Stimulated activated memory B cell treated with anti-CD40 and anti-IgM and Interleukin-4, amounts not matched to agents 10 μg/mL and 1 μg/mL and 100 μg/mL, for 72 hours (primary cell): ENCODE results near the gene CHST7.
"Not testable (repeated sequence)": the region's sequence is repeated elsewhere in the genome, so short reads cannot be mapped to it uniquely, and the experiment has no call there.

ENCODE experiments used
- ATAC-seq: fragments of 150-1000 bp; cut with Tn5 transposase; 2 replicates; pipeline ENCODE4 v1.10.0; 2021
- H3K27ac Mint-ChIP-seq: one replicate; pipeline ENCODE4 v1.8.0; 2022; ENCODE audit warnings: mild to moderate bottlenecking, mixed read lengths
- H3K27me3 Mint-ChIP-seq: one replicate; pipeline ENCODE4 v1.8.0; 2022; ENCODE audit warnings: mixed read lengths
- H3K36me3 Mint-ChIP-seq: one replicate; pipeline ENCODE4 v1.8.0; 2022; ENCODE audit warnings: mixed read lengths
- H3K4me1 Mint-ChIP-seq: one replicate; pipeline ENCODE4 v1.8.0; 2022; ENCODE audit warnings: mixed read lengths
- H3K4me3 Mint-ChIP-seq: one replicate; pipeline ENCODE4 v1.8.0; 2022; ENCODE audit warnings: mild to moderate bottlenecking, moderate library complexity, mixed read lengths
- H3K9me3 Mint-ChIP-seq: one replicate; pipeline ENCODE4 v1.8.0; 2022; ENCODE audit warnings: mixed read lengths

The CHST7 gene, protein sequence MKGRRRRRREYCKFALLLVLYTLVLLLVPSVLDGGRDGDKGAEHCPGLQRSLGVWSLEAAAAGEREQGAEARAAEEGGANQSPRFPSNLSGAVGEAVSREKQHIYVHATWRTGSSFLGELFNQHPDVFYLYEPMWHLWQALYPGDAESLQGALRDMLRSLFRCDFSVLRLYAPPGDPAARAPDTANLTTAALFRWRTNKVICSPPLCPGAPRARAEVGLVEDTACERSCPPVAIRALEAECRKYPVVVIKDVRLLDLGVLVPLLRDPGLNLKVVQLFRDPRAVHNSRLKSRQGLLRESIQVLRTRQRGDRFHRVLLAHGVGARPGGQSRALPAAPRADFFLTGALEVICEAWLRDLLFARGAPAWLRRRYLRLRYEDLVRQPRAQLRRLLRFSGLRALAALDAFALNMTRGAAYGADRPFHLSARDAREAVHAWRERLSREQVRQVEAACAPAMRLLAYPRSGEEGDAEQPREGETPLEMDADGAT

DNA sequence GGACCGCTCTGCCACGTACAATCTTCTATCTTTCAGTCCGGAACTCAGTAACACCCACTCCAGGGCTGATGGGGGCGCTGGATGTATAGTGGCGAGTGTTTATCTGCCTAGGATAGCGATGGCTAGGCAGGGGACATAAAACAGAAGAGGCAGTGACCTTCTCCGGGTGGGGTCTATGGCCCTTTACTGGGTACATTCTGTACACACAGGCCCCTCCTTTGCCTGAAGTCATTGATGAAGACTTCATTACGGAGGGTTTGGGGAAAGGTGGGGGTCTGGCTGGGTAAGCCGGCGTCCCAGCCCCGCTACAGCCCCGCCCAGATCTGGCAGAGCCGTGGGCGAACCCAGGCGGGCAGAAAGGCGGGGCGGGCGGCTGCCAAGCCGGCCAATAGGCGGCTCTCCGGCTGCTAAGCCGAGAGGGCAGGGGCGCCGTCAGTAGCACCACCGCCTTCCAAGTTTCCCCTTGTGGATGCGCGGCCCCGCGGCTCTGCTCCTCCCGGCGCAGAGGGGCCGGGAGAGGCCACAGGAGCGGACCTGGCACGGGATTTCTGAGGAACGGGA lies at the start of gene CHST7:
Gene CHST7, plus strand, starts transcription at position 435 of the 561 bp plus-strand sequence. CDS start 167 bp downstream, outside the sequence.
- Mint-ChIP-seq H3K36me3 (no peaks in the 10 kb centered on the region), H3K27me3 (no peaks in the 10 kb centered on the region), H3K4me3 (peak within 1 kb of the TSS; percentile 86), H3K27ac (peak within 1 kb of the TSS; percentile 85), H3K9me3 (no peaks in the 10 kb centered on the region), H3K4me1 (peaks cover 48% of the 10 kb centered on the region)
- ATAC-seq: peak; percentile 79

DNA sequence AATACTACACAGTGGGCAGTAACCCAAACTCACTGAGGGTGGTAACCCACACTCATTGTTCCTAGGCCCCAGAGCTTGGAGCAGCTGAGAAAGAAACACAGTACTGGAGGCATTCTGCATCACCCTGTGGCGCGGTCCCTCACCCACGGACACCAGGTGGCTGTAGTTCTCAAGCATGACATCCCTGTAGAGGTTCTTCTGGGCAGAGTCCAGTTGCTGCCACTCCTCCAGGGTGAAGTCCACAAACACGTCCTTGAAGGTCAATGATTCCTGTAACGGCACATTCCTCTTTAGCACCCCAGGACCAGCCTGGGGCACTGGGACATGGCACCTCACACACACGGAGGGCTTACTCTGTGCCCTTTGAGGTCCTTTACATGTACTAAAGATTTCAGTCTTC lies 44.9 kb upstream of the CHST7 start:
- not testable (repeated sequence) for H3K4me3 Mint-ChIP-seq, ATAC-seq, H3K4me1 Mint-ChIP-seq, H3K36me3 Mint-ChIP-seq, H3K27ac Mint-ChIP-seq, H3K27me3 Mint-ChIP-seq, H3K9me3 Mint-ChIP-seq

DNA sequence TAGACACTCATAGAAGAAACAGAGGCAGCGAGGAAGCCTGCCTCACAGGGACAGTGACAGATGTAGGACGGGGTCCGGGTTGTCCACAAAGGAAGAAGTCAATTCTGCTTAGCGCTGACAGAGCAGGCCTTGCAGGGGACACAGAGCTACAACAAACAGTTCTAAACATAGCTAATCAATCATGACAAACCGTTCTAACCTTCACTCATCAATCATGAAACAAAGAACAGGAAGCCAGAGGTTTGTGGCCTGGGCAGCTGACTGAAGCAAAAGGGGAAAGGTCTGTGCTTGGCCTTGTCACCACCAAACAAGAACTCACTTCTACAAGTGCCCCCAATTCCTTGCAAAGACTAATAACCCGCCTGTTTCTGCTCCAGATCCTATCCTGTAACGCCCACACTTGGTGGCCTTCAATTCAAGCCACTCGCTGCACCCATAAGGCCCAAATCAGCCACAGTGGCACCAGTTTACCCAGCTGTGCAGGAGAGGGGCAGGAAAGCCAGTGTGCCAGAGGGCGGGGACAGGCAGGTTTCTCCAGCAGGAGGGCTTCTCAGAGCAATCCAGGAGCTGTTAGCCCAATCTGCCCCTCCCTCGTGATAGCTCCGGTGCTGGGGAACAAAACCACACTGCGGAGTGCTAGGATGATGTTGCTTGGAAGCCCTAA lies 43.7 kb upstream of the CHST7 start:
- ATAC-seq, H3K4me3 Mint-ChIP-seq, H3K27ac Mint-ChIP-seq, H3K27me3 Mint-ChIP-seq, H3K36me3 Mint-ChIP-seq, H3K4me1 Mint-ChIP-seq, H3K9me3 Mint-ChIP-seq: not testable (repeated sequence)

DNA sequence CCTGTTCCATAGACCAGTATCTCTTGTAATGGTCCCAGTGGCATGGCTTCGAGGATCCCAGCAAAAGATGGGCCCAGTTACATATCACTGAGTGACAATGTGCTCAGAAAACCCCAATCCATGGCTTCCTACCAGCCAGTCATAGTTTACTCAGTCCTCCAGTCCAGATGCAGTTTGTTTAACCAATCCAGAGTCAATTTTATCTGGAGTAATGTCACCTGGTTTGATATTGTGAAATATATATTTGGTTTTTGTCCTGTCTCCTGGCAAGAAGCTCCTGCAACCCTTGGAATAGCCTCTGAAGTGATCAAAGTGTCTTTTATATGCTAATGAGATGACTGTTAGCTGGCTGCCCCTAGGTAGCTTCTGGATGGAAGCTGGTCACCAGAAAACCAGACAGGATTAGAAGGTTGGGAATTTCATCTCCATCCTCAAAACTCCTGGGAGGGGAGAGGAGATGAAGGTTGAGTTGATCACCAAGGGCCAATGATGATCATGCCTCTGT lies 43.1 kb upstream of the CHST7 start:
- not testable (repeated sequence) for H3K4me3 Mint-ChIP-seq, H3K4me1 Mint-ChIP-seq, H3K36me3 Mint-ChIP-seq, H3K27ac Mint-ChIP-seq, H3K9me3 Mint-ChIP-seq, ATAC-seq, H3K27me3 Mint-ChIP-seq

DNA sequence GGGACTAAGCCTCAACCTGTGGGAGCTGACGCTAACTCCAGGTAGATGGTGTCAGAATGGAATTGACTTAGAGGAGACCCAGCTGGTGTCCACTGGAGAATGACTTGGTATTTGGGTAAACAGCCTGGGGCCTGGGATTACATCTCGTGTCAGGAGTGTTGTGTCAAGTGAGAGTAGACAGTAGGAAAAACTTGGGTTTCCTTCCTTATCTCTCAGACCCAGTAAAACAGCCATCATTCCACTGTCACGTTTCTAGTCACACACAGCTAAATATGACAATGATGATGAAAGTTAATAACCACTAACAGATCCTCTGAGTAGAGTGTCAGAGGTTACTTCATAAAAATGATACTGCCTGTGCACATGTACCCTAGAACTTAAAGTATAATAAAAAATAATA lies 42.1 kb upstream of the CHST7 start:
- H3K27me3 Mint-ChIP-seq: no peaks in the 10 kb centered on the region
- H3K36me3 Mint-ChIP-seq: no peaks in the 10 kb centered on the region
- no peaks in the 10 kb centered on the region for H3K9me3 Mint-ChIP-seq
- H3K27ac Mint-ChIP-seq: no peak overlapping the region
- H3K4me1 Mint-ChIP-seq: no peaks in the 10 kb centered on the region
- ATAC-seq: no peak
- H3K4me3 Mint-ChIP-seq: no peak overlapping the region

DNA sequence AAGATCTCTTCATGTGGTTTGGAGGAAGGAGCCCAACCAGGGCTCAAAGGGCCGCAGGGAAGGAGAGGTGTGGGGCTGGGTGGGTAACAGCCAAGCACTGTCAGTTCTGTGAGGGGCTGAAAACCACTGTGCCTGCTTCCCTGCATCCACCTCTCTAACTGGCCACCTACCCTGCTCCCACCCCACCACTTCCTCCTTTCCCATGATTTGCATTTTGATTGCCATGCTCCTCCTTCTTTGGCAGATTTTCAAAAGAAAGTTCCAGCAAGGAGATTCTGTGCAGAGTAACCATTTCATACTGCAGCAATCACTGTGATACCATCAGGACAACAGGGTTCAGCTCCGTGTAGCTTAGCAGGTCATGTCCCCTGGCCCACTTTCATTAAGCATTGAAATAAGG lies 30.1 kb upstream of the CHST7 start:
- Mint-ChIP-seq H3K36me3 (no peaks in the 10 kb centered on the region), H3K4me1 (peaks cover 15% of the 10 kb centered on the region), H3K9me3 (no peaks in the 10 kb centered on the region), H3K4me3 (no peak overlapping the region), H3K27ac (no peak overlapping the region), H3K27me3 (no peaks in the 10 kb centered on the region)
- ATAC-seq: no peak

DNA sequence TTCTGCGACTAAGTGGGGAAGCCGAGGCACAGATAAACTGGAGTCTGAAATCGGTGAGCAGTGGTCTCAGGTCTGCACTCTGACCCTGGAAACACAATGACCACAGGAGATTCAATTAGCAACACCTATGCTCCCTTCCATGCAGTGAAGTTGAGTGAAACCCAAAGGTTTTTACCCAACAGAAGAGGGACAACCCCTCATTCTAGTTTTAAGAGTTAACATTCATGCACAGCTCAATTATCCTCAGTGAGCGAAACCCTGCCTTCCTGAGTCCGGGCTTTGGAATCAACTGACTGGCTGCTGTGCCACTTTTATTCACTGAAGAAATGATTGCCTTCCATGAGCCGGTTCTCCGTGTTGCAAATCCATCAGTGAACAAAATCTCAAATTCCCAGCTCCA lies 29.0 kb upstream of the CHST7 start:
- not testable (repeated sequence) for H3K36me3 Mint-ChIP-seq, H3K9me3 Mint-ChIP-seq, ATAC-seq, H3K27me3 Mint-ChIP-seq
- Mint-ChIP-seq H3K27ac (peak overlapping the region; percentile 90), H3K4me3 (peak overlapping the region; percentile 96), H3K4me1 (peaks cover 15% of the 10 kb centered on the region)

DNA sequence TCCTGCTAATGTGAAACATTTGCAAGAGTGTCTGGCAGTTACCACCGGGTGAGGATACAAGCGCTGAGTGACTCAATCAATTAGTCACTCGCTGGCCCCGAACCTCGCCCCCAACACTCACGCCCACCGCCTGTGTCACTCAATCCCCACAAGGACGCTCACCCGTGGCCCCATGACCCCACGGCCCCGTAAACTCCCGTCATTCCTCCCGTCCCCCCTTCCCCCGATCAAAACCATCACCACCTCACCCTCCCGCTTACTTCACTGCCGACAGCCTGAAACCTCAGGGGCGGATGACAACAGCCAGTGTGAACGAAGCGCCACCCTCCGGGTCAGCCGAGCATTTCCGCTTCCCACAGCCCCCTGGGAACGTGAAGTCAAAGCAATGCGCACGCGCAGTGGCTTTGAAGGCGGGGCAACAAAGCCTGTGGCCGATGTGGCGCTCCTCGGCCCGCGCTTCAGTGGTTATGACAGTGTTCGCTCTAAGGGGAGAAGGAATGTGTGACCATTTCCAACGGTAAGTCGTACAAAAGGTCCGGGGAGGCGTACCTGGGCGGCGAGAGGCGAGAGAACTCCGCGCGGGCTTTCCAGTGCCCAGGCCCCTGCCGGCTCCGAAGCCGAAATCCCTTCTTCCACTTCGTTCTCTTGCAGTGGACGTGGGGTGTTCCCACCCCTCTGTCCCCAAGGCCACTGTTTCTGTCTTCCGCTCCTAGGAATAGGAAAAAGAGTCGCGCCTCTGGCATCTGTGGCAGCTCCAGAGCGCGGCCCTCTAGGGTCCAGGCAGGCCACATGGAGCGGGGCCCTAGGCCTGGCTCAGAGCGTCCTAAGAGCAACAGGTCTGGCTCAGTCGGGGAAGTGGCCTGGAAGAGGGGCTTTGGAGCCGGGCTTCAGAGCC lies 28.2 kb upstream of the CHST7 start, which contains the start of gene ZNF674:
Gene ZNF674, minus strand, starts transcription at position 311 of the 895 bp plus-strand sequence. CDS start 3,334 bp downstream, outside the sequence.
- H3K36me3 Mint-ChIP-seq: peaks cover 6% of the 10 kb centered on the region
- ATAC-seq: peak; percentile 95
- peak within 1 kb of the TSS; percentile 90 for H3K27ac Mint-ChIP-seq
- H3K4me3 Mint-ChIP-seq: peak within 1 kb of the TSS; percentile 96
- H3K27me3 Mint-ChIP-seq: no peaks in the 10 kb centered on the region
- no peaks in the 10 kb centered on the region for H3K9me3 Mint-ChIP-seq
- peaks cover 15% of the 10 kb centered on the region for H3K4me1 Mint-ChIP-seq

DNA sequence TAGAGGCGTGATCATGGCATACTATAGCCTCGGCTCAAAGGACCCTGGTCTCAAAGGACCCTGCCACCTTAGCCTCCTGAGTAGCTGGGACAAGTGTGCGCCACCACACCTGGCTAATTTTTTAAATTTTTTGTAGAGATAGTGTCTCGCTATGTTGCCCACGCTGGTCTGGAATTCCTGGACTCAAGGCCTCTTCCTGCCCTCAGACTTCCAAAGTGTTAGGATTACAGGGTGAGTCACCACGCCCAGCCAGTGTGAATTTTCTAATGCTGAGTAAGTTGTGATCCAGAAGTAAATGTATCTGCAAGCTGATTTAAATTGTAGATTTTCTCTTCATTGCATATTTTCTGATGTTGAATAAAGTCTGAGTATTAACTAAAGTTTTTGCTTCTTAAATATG lies 25.7 kb upstream of the CHST7 start:
- H3K9me3 Mint-ChIP-seq: no peaks in the 10 kb centered on the region
- ATAC-seq: no peak
- no peak overlapping the region for H3K4me3 Mint-ChIP-seq
- H3K27me3 Mint-ChIP-seq: no peaks in the 10 kb centered on the region
- peaks cover 9% of the 10 kb centered on the region for H3K36me3 Mint-ChIP-seq
- H3K27ac Mint-ChIP-seq: no peak overlapping the region
- peaks cover 15% of the 10 kb centered on the region for H3K4me1 Mint-ChIP-seq

DNA sequence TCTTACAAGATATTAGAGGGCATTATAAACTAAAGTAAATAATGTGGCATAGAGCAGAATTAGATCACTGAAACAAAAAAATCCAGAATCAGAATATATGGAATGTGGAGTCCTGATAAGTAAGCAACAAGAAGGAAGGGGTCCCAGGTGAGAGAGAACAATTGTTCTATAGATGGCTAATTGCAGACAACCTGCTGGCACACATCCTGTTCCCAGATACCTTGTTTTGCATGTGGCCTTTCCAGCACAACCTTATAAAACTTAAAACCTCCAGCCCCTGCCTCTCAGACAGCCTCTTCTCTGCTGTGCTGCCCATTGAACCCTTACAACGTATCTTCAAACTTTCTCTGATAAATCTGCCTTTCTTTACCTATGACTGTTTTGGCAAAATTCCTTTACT lies 23.7 kb upstream of the CHST7 start:
- Mint-ChIP-seq H3K27me3 (no peaks in the 10 kb centered on the region), H3K4me3 (no peak overlapping the region), H3K4me1 (peaks cover 7% of the 10 kb centered on the region), H3K9me3 (no peaks in the 10 kb centered on the region), H3K36me3 (peaks cover 11% of the 10 kb centered on the region), H3K27ac (no peak overlapping the region)
- ATAC-seq: no peak

DNA sequence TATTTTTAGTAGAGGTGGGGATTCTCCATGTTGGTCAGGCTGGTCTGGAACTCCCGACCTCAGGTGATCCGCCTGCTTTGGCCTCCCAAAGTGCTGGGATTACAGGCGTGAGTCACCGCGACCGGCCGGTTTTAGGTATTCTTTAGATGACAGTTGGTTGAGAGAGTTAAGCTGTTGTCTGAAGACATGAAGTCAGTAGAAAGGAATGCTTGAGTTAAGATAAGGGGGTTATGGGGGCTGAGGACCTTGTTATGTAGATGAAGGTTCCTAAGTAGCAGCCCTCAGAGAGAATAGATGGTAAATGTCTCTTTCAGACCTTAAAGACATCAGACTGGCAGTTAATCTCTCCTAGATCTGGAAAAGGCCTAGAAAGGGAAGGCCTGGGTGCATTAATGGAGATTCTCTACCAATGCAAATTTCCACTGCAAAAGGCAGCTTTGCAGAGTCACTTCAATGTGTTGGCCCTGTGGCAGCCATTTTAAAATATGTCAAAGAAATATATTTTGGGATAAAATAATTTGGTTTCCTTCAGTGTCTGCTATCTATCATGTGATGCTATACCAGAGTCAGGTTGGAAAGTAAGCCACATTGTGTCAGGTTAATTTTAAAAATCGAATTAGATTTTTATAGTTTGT lies 22.0 kb upstream of the CHST7 start:
- no peak for ATAC-seq
- Mint-ChIP-seq H3K4me3 (no peak overlapping the region), H3K36me3 (peaks cover 11% of the 10 kb centered on the region), H3K27ac (no peak overlapping the region), H3K9me3 (no peaks in the 10 kb centered on the region), H3K27me3 (peaks cover under 1% of the 10 kb centered on the region), H3K4me1 (peaks cover under 1% of the 10 kb centered on the region)

DNA sequence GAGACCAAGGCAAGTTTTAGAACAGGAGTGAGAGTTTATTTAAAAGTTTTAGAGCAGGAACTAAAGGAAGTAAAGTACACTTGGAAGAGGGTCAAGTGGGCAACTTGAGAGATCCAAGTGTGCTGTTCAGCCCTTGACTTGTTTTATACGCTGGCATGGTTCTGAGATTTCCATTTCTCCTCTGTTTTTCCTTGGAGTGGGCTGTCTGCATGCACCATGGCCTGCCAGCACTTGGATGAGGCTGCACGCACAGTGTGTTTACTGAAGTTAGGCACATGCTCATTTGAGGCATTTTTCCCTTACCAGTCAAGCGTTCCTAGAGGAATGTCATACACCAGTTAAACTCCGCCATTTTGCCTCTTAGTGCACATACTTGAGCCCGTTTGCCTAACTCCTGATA lies 19.6 kb upstream of the CHST7 start:
- H3K4me3 Mint-ChIP-seq: no peak overlapping the region
- H3K27ac Mint-ChIP-seq: no peak overlapping the region
- ATAC-seq: no peak
- no peaks in the 10 kb centered on the region for H3K9me3 Mint-ChIP-seq
- no peaks in the 10 kb centered on the region for H3K4me1 Mint-ChIP-seq
- peaks cover 8% of the 10 kb centered on the region for H3K36me3 Mint-ChIP-seq
- peaks cover 13% of the 10 kb centered on the region for H3K27me3 Mint-ChIP-seq

DNA sequence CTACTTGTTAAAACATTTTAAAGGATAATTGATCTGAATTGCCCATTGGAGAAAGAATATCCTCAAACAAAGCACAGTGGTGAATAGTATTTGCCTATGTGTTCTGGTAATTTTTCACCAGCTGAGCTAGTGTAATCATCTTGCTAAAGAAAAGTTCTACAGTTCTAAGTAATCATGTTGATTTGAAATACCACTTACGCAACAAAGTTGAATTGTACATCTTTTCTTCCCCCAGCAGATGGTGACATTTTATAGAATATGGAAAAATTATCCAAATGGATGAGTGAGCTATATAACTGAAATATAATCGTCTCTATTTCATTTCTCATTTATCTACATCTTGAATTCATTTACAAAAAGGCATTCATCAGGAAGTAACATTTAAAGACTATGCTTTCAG lies 18.6 kb upstream of the CHST7 start:
- Mint-ChIP-seq H3K27ac (no peak overlapping the region), H3K4me3 (no peak overlapping the region), H3K36me3 (peaks cover 5% of the 10 kb centered on the region), H3K4me1 (no peaks in the 10 kb centered on the region), H3K27me3 (peaks cover 13% of the 10 kb centered on the region), H3K9me3 (no peaks in the 10 kb centered on the region)
- ATAC-seq: no peak

DNA sequence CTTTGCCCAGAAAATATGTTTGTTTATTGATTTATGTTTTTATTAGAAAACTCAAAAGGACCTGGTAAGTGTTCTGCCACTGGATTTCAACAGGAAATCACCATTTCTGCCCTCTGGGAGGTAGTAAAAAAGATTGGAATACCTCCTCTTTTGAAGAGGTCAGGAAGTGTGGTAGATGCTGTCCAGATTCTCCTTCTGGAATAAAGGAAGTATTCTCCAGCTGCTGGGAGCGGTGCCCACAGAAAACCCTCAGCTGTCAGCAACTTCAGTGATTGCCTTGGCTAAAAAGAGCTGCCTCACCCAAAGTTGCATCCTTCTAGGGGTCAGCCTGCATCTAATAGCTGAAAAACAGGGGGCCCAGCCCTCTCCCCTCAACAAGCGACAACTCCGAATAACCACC lies 14.5 kb upstream of the CHST7 start:
- peaks cover 19% of the 10 kb centered on the region for H3K4me1 Mint-ChIP-seq
- no peaks in the 10 kb centered on the region for H3K9me3 Mint-ChIP-seq
- H3K27me3 Mint-ChIP-seq: peaks cover 13% of the 10 kb centered on the region
- H3K27ac Mint-ChIP-seq: no peak overlapping the region
- H3K4me3 Mint-ChIP-seq: no peak overlapping the region
- ATAC-seq: no peak
- no peaks in the 10 kb centered on the region for H3K36me3 Mint-ChIP-seq
